ENCODE measurements around the gene FAM184B.

GRCh38 chr4:17639136-17639535, 142.3 kb downstream of the FAM184B start:
- TF ChIP-seq POLR2AphosphoS5 (IDR thresholded peaks at IDR 0.05) (no peak), CTCF (IDR thresholded peaks at IDR 0.05) (no peak), EP300 (IDR thresholded peaks at IDR 0.05; ENCODE audit: low read depth) (no peak), POLR2A (IDR thresholded peaks at IDR 0.05) (no peak)

Data from transverse colon (tissue), 4 donors.